Stomach (tissue), 4 donors: ENCODE measurements around the gene ERMARD.

Experiments used
- CTCF ChIP-seq, 7 experiments: fragments of 450-650 bp in 4 of 7; fragments of 200-600 bp in 3 of 7; sonication (generic) in 3 of 7; IDR thresholded peaks; one replicate each; pipeline ENCODE4 v1.5.1; 2016 to 2019; ENCODE audit warnings: antibody characterized with exemption in 7 of 7, control low read depth in 2 of 7, mild to moderate bottlenecking in 1 of 7
- POLR2AphosphoS5 ChIP-seq, 3 donors: sonication (generic); formaldehyde crosslinking; IDR thresholded peaks; one replicate each; pipeline ENCODE4 v1.6.1; 2016; ENCODE audit warnings: antibody characterized with exemption in 3 of 3

GRCh38 chr6:169801396-169802160 lies 50.2 kb downstream of the ERMARD start:
- TF ChIP-seq POLR2AphosphoS5 (IDR thresholded peaks at IDR 0.05) (no peak), CTCF (IDR thresholded peaks at IDR 0.05) (no peak)
